Measurements from ENCODE around the gene GPI. TPM values are rescaled to one million over a fixed set of nuclear protein-coding genes. Genes with fewer than 3 reads are reported as not detected.

GPI gene
- total RNA-seq, 2 experiments from 2014 or later: 658 to 662 TPM

GRCh38 chr19:34428549-34429285 lies 63.7 kb downstream of the GPI start:
- no peaks in the 10 kb centered on the region for H3K27me3 Mint-ChIP-seq
- peak overlapping the region; percentile 97 for H3K4me3 Mint-ChIP-seq
- POLR2A ChIA-PET: interaction anchor here (0.9 to 3.6 kb wide), 15 partner anchors 9 to 1251 kb away, joined by 3 to 30 read pairs (median 6); partner anchors contain the start of genes GPI, LSM14A, PDCD2L and SCGB2B2
- no peaks in the 10 kb centered on the region for H3K9me3 Mint-ChIP-seq
- H3K36me3 Mint-ChIP-seq (ENCODE audit: low read depth): peaks cover 34% of the 10 kb centered on the region
- H3K27ac Mint-ChIP-seq: peak overlapping the region; percentile 90
- peaks cover 35% of the 10 kb centered on the region for H3K4me1 Mint-ChIP-seq
- DNase-seq: peak; percentile 51
- CTCF ChIA-PET: interaction anchor here (0.7 to 2.0 kb wide), 4 partner anchors 17 to 255 kb away, joined by 3 to 7 read pairs (median 4); no protein-coding TSS in a partner anchor

GRCh38 chr19:34429553-34429952 lies 64.6 kb downstream of the GPI start:
- ChIA-PET POLR2A (interaction anchor here (1.1 to 1.6 kb wide), 4 partner anchors 11 to 724 kb away, joined by 3 to 7 read pairs (median 4); partner anchors contain the start of gene PDCD2L), CTCF (interaction anchor here (0.9 to 1.5 kb wide), 2 partner anchors 70 to 333 kb away, joined by 4 to 5 read pairs; no protein-coding TSS in a partner anchor)
- Mint-ChIP-seq H3K4me3 (peak overlapping the region; percentile 97), H3K4me1 (peaks cover 35% of the 10 kb centered on the region), H3K36me3 (ENCODE audit: low read depth) (peaks cover 37% of the 10 kb centered on the region), H3K9me3 (no peaks in the 10 kb centered on the region), H3K27ac (peak overlapping the region; percentile 62), H3K27me3 (no peaks in the 10 kb centered on the region)
- no peak for DNase-seq

- Mint-ChIP-seq H3K4me1 (peaks cover 35% of the 10 kb centered on the region), H3K9me3 (no peaks in the 10 kb centered on the region), H3K27me3 (no peaks in the 10 kb centered on the region), H3K4me3 (peak overlapping the region; percentile 97), H3K27ac (peak overlapping the region; percentile 55), H3K36me3 (ENCODE audit: low read depth) (peaks cover 45% of the 10 kb centered on the region)
- POLR2A ChIA-PET: interaction anchor here (0.7 to 1.6 kb wide), 8 partner anchors 9 to 81 kb away, joined by 3 to 7 read pairs (median 4); partner anchors contain the start of gene PDCD2L
- DNase-seq: peak; percentile 53
- CTCF ChIA-PET: interaction anchor here (0.6 to 1.5 kb wide), 17 partner anchors 13 to 257 kb away, joined by 3 to 8 read pairs (median 4); partner anchors contain the start of genes GPI and PDCD2L
Observed at GRCh38 chr19:34430738-34431625, 66.0 kb downstream of the GPI start.

DNA sequence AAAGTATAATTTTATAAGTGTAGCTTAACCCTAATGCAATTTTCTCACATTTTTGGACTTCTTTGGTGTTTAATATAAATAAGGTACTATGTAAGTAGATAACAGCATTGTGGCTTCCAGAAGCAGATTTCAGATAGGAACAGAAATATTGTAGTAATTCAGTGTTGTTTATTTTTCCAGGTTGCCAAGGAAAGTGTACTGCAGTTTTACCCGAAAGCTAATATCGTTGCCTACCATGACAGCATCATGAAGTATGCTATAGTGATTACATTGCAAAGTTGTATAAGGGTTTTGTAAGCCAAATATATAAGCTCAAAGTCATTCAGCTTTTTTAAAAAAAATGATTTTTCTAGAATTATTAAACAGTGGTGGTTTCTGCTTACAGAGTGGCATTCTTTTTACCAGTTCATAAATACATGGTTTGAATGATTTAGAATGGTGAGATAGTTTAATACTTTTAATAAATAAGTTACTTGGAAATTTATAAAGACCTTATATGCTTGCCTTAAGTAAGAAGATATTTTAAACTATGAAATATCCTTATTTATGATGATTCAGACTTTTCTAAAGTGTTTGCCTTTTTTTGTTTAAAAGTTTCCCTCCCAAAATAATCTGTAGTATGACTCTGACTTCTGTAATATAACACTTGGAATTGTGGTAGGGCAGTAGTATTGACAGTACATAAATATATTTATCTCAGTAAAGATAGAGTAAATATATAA lies 66.8 kb downstream of the GPI start:
- Mint-ChIP-seq H3K9me3 (no peaks in the 10 kb centered on the region), H3K36me3 (ENCODE audit: low read depth) (peaks cover 49% of the 10 kb centered on the region), H3K4me3 (no peak overlapping the region), H3K27me3 (no peaks in the 10 kb centered on the region), H3K27ac (no peak overlapping the region), H3K4me1 (peaks cover 35% of the 10 kb centered on the region)
- POLR2A ChIA-PET: interaction anchor here (0.7 to 0.8 kb wide), 2 partner anchors 12 to 82 kb away, joined by 3 read pairs; no protein-coding TSS in a partner anchor
- no peak for DNase-seq
- CTCF ChIA-PET: interaction anchor here (0.6 to 1.3 kb wide), 3 partner anchors 15 to 73 kb away, joined by 3 to 4 read pairs (median 4); no protein-coding TSS in a partner anchor

DNA sequence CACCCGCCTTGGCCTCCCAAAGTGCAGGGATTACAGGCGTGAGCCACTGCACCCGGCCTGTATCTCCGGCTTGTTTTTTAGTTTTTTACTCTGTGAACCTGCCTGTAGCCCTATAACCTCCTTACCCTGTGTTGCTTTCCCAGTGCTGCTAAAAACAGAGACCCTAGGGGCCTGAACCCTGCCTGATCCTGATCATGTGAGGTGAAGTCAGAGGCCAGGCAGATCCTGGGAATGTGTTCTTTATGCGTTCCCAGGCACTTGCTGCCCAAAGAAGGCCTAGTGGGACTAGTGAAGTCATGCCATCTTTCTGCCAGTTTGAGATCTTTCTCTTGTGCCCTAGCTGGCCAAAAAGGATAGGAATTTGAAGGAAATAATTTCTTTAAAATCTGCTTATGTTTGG lies 67.8 kb downstream of the GPI start:
- CTCF ChIA-PET: no interaction called here
- POLR2A ChIA-PET: no interaction called here
- H3K27me3 Mint-ChIP-seq: no peaks in the 10 kb centered on the region
- H3K4me1 Mint-ChIP-seq: peaks cover 34% of the 10 kb centered on the region
- no peak overlapping the region for H3K27ac Mint-ChIP-seq
- peaks cover 53% of the 10 kb centered on the region for H3K36me3 Mint-ChIP-seq (ENCODE audit: low read depth)
- no peaks in the 10 kb centered on the region for H3K9me3 Mint-ChIP-seq
- H3K4me3 Mint-ChIP-seq: no peak overlapping the region
- no peak for DNase-seq

DNA sequence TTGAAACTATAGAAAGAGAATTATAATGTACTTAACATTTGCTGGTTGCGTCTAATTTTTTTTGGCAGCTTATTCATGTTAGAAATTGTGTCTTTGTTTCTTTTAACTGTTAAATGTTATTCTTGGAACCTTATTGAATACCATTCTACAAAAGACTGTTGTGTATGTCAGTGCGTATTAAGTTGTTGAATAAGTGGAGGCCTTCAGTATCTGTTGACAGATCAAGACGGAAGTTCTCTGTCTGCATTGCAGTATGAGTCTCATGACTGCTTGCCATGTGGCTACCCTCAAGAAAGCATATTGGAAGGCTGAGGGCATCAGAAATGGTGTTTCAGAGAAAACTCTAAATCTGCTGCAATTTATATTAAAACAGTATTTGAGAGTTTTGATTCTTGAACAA lies 71.7 kb downstream of the GPI start:
- Mint-ChIP-seq H3K9me3 (no peaks in the 10 kb centered on the region), H3K27ac (no peak overlapping the region), H3K4me1 (peaks cover 7% of the 10 kb centered on the region), H3K27me3 (no peaks in the 10 kb centered on the region), H3K4me3 (no peak overlapping the region), H3K36me3 (ENCODE audit: low read depth) (peaks cover 67% of the 10 kb centered on the region)
- ChIA-PET POLR2A (no interaction called here), CTCF (no interaction called here)
- no peak for DNase-seq

- Mint-ChIP-seq H3K4me3 (no peak overlapping the region), H3K27me3 (no peaks in the 10 kb centered on the region), H3K4me1 (peaks cover 4% of the 10 kb centered on the region), H3K27ac (peak overlapping the region; percentile 14), H3K9me3 (no peaks in the 10 kb centered on the region), H3K36me3 (ENCODE audit: low read depth) (peaks cover 72% of the 10 kb centered on the region)
- CTCF ChIA-PET: no interaction called here
- POLR2A ChIA-PET: no interaction called here
- DNase-seq: no peak
Observed at GRCh38 chr19:34448191-34448590, 83.2 kb downstream of the GPI start.

Other genes starting within 250 kb of the GPI start
- 100 to 1,000 TPM; 120 to 129 TPM for gene LSM14A, start 192.7 kb upstream of the GPI start, total RNA-seq
- 10 to 100 TPM; 14.3 to 14.4 TPM for gene GARRE1, start 110.6 kb upstream of the GPI start, total RNA-seq
- 1 to 10 TPM; 8.0 to 9.7 TPM for gene PDCD2L, start 39.2 kb downstream of the GPI start, total RNA-seq
- gene UBA2, start 63.2 kb downstream of the GPI start, total RNA-seq: 100 to 1,000 TPM; 109 to 122 TPM
- gene WTIP, start 116.6 kb downstream of the GPI start, total RNA-seq: under 1 TPM; 0.55 to 0.85 TPM

All from activated CD4-positive, alpha-beta memory T cell treated with anti-CD3 and anti-CD28 coated beads, Interleukin-2, amount 10 ng/mL, durations not matched to agents 7 days and 5 days (primary cell).